ENCODE measurements around the gene ZBTB18. TPM values are rescaled to one million over a fixed set of nuclear protein-coding genes. Genes with fewer than 3 reads are reported as not detected.

The ZBTB18 gene
- total and polyA plus RNA-seq, 8 donors, result 13.8 to 23.5 (median 14.9) TPM

GRCh38 chr1:244050014-244050834 is 859 bp upstream of the ZBTB18 start:
- DNase-seq (peak in 2 of 4 donors; percentile 37 to 78), ATAC-seq (no peak)
- peaks cover 9 to 43% of the 10 kb centered on the region in 2 donors for H3K4me1 ChIP-seq
- peaks cover 0 to 17% of the 10 kb centered on the region in 2 donors for H3K36me3 ChIP-seq
- no peaks in the 10 kb centered on the region for H3K27me3 ChIP-seq
- TF ChIP-seq CTCF (IDR thresholded peaks at IDR 0.05), result no peak
- peak overlapping the region; percentile 75 to 95 for H3K27ac ChIP-seq
- H3K9me3 ChIP-seq, result no peaks in the 10 kb centered on the region
- peak overlapping the region; percentile 59 to 70 for H3K4me3 ChIP-seq
- intact Hi-C loops (cut with DNase I), result no loop called here

- DNase-seq (no peak), ATAC-seq (no peak)
- Histone ChIP-seq H3K27ac (peak overlapping the region in 1 of 2 donors; percentile 2), H3K27me3 (no peaks in the 10 kb centered on the region), H3K4me3 (no peak overlapping the region), H3K36me3 (peaks cover 0 to 23% of the 10 kb centered on the region in 2 donors), H3K9me3 (no peaks in the 10 kb centered on the region), H3K4me1 (peaks cover 9 to 39% of the 10 kb centered on the region in 2 donors)
- intact Hi-C loops (cut with DNase I), result no loop called here
- TF ChIP-seq CTCF (IDR thresholded peaks at IDR 0.05), result no peak
Measured at GRCh38 chr1:244052016-244052727, 1.1 kb downstream of the ZBTB18 start.

DNA sequence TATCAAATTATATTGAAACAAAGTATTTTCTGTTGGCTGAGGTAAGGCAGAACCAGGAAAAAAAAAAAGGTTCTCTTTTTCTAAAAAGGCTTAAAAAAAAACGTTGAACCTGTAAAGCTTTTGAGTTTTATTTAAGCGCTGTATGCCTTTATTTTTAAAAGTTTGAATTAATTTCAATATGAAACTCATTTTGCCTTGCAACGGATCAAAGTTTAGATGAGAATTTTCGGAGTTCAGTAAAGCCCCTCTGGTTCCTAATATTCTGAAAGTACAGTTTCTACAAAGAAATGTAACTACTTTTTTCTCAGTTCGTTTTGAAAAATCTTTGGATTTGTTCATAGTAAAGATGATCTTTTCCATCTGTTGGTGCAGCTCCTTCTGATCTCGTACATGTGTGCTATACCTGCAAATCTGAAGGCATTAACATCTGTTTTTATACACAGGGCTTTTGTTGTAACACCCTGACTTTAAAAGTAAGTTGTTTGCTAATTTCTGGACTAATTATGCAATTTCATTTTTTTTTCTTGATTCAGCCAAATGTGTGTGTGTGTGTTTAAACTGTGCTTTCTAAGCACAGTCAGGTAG is 1.7 kb downstream of the ZBTB18 start:
- TF ChIP-seq CTCF (IDR thresholded peaks at IDR 0.05), result no peak
- no peak overlapping the region for H3K27ac ChIP-seq
- intact Hi-C loops (cut with DNase I), result no loop called here

DNA sequence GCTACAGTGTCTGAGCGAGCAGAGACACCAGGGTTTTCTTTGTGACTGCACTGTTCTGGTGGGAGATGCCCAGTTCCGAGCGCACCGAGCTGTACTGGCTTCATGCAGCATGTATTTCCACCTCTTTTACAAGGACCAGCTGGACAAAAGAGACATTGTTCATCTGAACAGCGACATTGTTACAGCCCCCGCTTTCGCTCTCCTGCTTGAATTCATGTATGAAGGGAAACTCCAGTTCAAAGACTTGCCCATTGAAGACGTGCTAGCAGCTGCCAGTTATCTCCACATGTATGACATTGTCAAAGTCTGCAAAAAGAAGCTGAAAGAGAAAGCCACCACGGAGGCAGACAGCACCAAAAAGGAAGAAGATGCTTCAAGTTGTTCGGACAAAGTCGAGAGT is 2.7 kb downstream of the ZBTB18 start:
- intact Hi-C loops (cut with DNase I), result no loop called here
- TF ChIP-seq CTCF (IDR thresholded peaks at IDR 0.05), result no peak
- H3K36me3 ChIP-seq, result peaks cover 0 to 23% of the 10 kb centered on the region in 2 donors
- no peak overlapping the region for H3K4me3 ChIP-seq
- no peak overlapping the region for H3K27ac ChIP-seq
- no peak for ATAC-seq
- DNase-seq, result no peak
- H3K9me3 ChIP-seq, result no peaks in the 10 kb centered on the region
- peaks cover 9 to 37% of the 10 kb centered on the region in 2 donors for H3K4me1 ChIP-seq
- no peaks in the 10 kb centered on the region for H3K27me3 ChIP-seq

More for the DNA sequence above, 1.7 kb downstream of the ZBTB18 start:
- no peaks in the 10 kb centered on the region for H3K9me3 ChIP-seq
- no peaks in the 10 kb centered on the region for H3K27me3 ChIP-seq
- H3K4me1 ChIP-seq, result peaks cover 9 to 37% of the 10 kb centered on the region in 2 donors
- H3K4me3 ChIP-seq, result no peak overlapping the region
- ATAC-seq, result no peak
- DNase-seq, result no peak
- peaks cover 0 to 23% of the 10 kb centered on the region in 2 donors for H3K36me3 ChIP-seq

Data from left lung (tissue), 10 donors.